K562 (cell line): ENCODE data around the gene ABCC11. TPM values are rescaled to one million over a fixed set of nuclear protein-coding genes. Genes with fewer than 3 reads are reported as not detected.

Source experiments
- ATF1 ChIP-seq, 2 experiments: fragments of 450-650 bp in 1 of 2; IDR thresholded peaks; 2 replicates each; pipeline ENCODE4 v1.6.1; 2016; ENCODE audit warnings: missing compliant biosample characterization in 1 of 2, missing genetic modification characterization in 1 of 2
- CAMTA2 ChIP-seq: fragments of 250-450 bp; sonication (Bioruptor Pico); conservative IDR thresholded peaks from 2 replicates; pipeline ENCODE4 v1.5.1; 2022
- SP2 ChIP-seq: IDR thresholded peaks from 2 replicates; pipeline ENCODE4 v1.6.1; 2011; ENCODE audit warnings: mild to moderate bottlenecking, low read depth, low read length, moderate library complexity; ENCODE audit not compliant: poor library complexity, severe bottlenecking; ENCODE audit errors: extremely low read depth
- ZNF23 ChIP-seq: fragments of 250-450 bp; sonication (Bioruptor Pico); IDR thresholded peaks from 2 replicates; pipeline ENCODE4 v1.4.0; 2020; ENCODE audit warnings: mild to moderate bottlenecking
- ZSCAN32 ChIP-seq: fragments of 450-650 bp; formaldehyde crosslinking; IDR thresholded peaks from 2 replicates; pipeline ENCODE4 v1.4.0; 2020; ENCODE audit warnings: mild to moderate bottlenecking, moderate library complexity
- polyA plus RNA-seq, 8 experiments: library from polyadenylated mRNA; depleted of rRNA in 4 of 8; stranded (reverse) in 5 of 8; unstranded in 3 of 8; fragments of >200 nt; fragmentation: Nextera tagmentation in 2 of 8; fragmentation: Illumina TruSeq in 1 of 8; extraction: Ambion mirVana in 2 of 8; extraction: Trizol in 1 of 8; gene quantifications; 2 replicates each; pipeline versions ENCODE4 v1.2.1 to v1.2.3, GENCODE V29; 2011 to 2014; ENCODE audit warnings: inconsistent platforms in 1 of 8, missing spikeins in 1 of 8
- total RNA-seq, 7 experiments: library from RNA; depleted of rRNA in 6 of 7; stranded (reverse); fragments of >200 nt in 6 of 7; fragmentation: Illumina TruSeq in 2 of 7; extraction: Trizol in 2 of 7; gene quantifications; 2 replicates each; pipeline versions ENCODE4 v1.2.1 to v1.2.3, GENCODE V29; 2011 to 2021; ENCODE audit warnings: low replicate concordance in 1 of 7
- TF ChIP-seq, protein P1 (sequence below): fragments of 250-450 bp; sonication (Bioruptor Pico); IDR thresholded peaks from 2 replicates; pipeline ENCODE4 v1.4.0; 2020
- TF ChIP-seq, protein P2 (sequence below): fragments of 450-650 bp; formaldehyde crosslinking; conservative IDR thresholded peaks from 2 replicates; pipeline ENCODE4 v1.4.0; 2022; ENCODE audit warnings: mild to moderate bottlenecking, missing genetic modification characterization
- TF ChIP-seq, protein P3 (sequence below), 2 experiments: fragments of 200-800 bp in 1 of 2; sonication (Bioruptor generic) in 1 of 2; sonication (generic) in 1 of 2; formaldehyde crosslinking in 1 of 2; IDR thresholded peaks in 1 of 2; conservative IDR thresholded peaks in 1 of 2; 2 replicates each; pipeline versions ENCODE4 v1.5.0 to v1.6.1; 2016 to 2020; ENCODE audit warnings: missing compliant biosample characterization in 1 of 2, missing genetic modification characterization in 1 of 2, missing genetic modification reagents in 1 of 2
- TF ChIP-seq, protein P4 (sequence below), 2 experiments: fragments of 450-650 bp; IDR thresholded peaks; 2 replicates each; pipeline ENCODE4 v1.6.1; 2016; ENCODE audit warnings: mild to moderate bottlenecking in 2 of 2, borderline replicate concordance in 1 of 2, low read depth in 1 of 2, moderate library complexity in 1 of 2

The ABCC11 gene
- total and polyA plus RNA-seq, 9 of the 15 experiments (the other 6 are each of a cell fraction or from before 2014, with no cell fraction given), result 0.04 to 0.14 (median 0.04) TPM; not detected in 6

DNA sequence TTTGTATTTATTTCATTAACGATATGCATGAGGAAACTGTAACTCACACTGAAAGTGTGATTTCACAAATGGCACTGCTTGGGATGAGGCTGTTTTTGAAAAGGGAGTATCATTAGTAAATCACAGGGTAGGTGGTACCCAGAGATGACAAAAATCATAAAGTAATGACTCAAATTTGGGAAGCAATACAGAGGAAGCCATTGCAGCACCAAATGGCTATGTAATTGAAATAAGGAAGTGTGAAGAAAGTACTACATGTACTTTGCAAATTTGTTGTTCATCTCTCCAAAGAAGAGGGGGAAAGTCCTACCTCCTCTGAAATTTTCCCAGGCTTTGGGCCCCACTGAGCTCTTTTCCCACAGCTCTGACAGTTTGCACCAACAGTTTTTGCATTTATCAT lies 79.3 kb downstream of the ABCC11 start (continued):
- no peak for TF ChIP-seq ZNF23 (CRISPR knock-in tag)
- no peak for TF ChIP-seq CAMTA2 (CRISPR knock-in tag)
- no peak for TF ChIP-seq SP2
- TF ChIP-seq, protein P1, sequence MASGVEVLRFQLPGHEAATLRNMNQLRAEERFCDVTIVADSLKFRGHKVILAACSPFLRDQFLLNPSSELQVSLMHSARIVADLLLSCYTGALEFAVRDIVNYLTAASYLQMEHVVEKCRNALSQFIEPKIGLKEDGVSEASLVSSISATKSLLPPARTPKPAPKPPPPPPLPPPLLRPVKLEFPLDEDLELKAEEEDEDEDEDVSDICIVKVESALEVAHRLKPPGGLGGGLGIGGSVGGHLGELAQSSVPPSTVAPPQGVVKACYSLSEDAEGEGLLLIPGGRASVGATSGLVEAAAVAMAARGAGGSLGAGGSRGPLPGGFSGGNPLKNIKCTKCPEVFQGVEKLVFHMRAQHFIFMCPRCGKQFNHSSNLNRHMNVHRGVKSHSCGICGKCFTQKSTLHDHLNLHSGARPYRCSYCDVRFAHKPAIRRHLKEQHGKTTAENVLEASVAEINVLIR (CRISPR knock-in tag), result no peak
- TF ChIP-seq, protein P2, sequence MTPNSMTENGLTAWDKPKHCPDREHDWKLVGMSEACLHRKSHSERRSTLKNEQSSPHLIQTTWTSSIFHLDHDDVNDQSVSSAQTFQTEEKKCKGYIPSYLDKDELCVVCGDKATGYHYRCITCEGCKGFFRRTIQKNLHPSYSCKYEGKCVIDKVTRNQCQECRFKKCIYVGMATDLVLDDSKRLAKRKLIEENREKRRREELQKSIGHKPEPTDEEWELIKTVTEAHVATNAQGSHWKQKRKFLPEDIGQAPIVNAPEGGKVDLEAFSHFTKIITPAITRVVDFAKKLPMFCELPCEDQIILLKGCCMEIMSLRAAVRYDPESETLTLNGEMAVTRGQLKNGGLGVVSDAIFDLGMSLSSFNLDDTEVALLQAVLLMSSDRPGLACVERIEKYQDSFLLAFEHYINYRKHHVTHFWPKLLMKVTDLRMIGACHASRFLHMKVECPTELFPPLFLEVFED (CRISPR knock-in tag), result no peak
- TF ChIP-seq ATF1 (CRISPR knock-in tag; IDR thresholded peaks at IDR 0.05), result no peak
- TF ChIP-seq ATF1 (tag; IDR thresholded peaks at IDR 0.05), result no peak
- TF ChIP-seq ZSCAN32, result no peak
- TF ChIP-seq, protein P3, sequence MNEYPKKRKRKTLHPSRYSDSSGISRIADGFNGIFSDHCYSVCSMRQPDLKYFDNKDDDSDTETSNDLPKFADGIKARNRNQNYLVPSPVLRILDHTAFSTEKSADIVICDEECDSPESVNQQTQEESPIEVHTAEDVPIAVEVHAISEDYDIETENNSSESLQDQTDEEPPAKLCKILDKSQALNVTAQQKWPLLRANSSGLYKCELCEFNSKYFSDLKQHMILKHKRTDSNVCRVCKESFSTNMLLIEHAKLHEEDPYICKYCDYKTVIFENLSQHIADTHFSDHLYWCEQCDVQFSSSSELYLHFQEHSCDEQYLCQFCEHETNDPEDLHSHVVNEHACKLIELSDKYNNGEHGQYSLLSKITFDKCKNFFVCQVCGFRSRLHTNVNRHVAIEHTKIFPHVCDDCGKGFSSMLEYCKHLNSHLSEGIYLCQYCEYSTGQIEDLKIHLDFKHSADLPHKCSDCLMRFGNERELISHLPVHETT (CRISPR knock-in tag; conservative IDR thresholded peaks at IDR 0.05 in 1 of 2, IDR thresholded peaks at IDR 0.05 in 1 of 2), result no peak
- TF ChIP-seq, protein P4, sequence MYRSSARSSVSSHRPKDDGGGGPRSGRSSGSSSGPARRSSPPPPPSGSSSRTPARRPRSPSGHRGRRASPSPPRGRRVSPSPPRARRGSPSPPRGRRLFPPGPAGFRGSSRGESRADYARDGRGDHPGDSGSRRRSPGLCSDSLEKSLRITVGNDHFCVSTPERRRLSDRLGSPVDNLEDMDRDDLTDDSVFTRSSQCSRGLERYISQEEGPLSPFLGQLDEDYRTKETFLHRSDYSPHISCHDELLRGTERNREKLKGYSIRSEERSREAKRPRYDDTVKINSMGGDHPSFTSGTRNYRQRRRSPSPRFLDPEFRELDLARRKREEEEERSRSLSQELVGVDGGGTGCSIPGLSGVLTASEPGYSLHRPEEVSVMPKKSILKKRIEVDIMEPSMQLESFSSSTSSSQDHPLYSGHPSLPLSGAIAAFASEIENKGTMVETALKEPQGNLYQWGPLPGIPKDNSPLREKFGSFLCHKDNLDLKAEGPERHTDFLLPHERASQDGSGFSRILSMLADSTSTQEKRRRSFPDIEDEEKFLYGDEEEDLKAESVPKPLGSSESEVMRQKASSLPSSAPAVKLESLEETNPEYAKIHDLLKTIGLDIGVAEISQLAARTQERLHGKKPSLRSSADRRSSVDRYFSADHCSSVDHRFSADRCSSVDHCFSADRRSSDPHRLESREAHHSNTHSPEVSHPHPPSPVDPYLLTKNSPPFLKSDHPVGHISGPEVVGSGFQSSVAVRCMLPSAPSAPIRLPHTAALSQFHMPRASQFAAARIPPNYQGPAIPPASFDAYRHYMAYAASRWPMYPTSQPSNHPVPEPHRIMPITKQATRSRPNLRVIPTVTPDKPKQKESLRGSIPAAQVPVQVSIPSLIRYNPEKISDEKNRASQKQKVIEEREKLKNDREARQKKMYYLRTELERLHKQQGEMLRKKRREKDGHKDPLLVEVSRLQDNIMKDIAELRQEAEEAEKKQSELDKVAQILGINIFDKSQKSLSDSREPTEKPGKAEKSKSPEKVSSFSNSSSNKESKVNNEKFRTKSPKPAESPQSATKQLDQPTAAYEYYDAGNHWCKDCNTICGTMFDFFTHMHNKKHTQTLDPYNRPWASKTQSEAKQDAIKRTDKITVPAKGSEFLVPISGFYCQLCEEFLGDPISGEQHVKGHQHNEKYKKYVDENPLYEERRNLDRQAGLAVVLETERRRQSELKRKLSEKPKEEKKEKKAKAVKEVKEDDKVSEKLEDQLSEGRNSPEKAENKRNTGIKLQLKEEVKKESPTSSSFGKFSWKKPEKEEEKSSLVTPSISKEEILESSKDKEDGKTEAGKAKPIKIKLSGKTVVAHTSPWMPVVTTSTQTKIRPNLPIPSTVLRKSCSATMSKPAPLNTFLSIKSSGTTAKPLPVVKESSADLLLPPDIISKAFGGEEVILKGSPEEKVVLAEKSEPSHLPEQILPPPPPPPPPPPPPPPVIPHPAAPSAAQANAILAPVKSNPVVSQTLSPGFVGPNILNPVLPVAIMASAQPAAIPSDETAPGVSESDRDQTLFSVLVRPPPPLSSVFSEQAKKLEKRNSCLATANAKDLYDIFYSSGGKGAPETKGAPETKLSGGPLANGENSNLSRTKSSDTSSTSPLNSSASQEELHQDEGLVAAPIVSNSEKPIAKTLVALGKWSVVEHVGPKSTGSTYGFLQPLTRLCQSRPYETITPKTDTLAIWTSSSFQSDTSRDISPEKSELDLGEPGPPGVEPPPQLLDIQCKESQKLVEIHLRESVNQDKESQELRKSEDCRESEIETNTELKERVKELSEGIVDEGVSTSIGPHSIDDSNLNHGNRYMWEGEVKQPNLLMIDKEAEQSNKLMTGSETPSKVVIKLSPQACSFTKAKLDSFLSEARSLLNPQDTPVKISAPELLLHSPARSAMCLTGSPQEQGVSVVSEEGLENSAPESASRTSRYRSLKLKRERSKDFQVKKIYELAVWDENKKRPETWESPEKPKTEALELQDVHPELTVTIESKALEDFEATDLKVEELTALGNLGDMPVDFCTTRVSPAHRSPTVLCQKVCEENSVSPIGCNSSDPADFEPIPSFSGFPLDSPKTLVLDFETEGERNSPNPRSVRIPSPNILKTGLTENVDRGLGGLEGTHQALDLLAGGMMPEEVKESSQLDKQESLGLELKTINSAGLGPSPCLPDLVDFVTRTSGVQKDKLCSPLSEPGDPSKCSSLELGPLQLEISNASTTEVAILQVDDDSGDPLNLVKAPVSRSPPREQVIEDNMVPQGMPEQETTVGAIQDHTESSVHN (IDR thresholded peaks at IDR 0.05; ENCODE audit: borderline replicate concordance in 1 of 2, low read depth in 1 of 2), result no peak
